Measurements from ENCODE around the gene ALPG.
"Not testable (repeated sequence)": the region's sequence is repeated elsewhere in the genome, so short reads cannot be mapped to it uniquely, and the experiment has no call there.

The ALPG gene

GRCh38 chr2:232377319-232377718 lies 29.3 kb upstream of the ALPG start:
- no peak for DNase-seq (ENCODE audit: low read depth in 2 of 2)

GRCh38 chr2:232377841-232378734 lies 28.6 kb upstream of the ALPG start:
- no peak for DNase-seq (ENCODE audit: low read depth in 2 of 2)

GRCh38 chr2:232378735-232379151 lies 27.9 kb upstream of the ALPG start, which contains the start of gene ALPP:
TSS of gene ALPP (plus strand) at chr2:232378751. CDS start at chr2:232378803, 52 bp downstream.
- DNase-seq (ENCODE audit: low read depth in 2 of 2), result not testable (repeated sequence)

- DNase-seq (ENCODE audit: low read depth in 2 of 2), result not testable (repeated sequence)
Measured at GRCh38 chr2:232379610-232380590, 26.7 kb upstream of the ALPG start.

- DNase-seq (ENCODE audit: low read depth in 2 of 2), result peak; percentile 13 to 25
Measured at GRCh38 chr2:232381204-232382031, 25.2 kb upstream of the ALPG start.

- no peak for DNase-seq (ENCODE audit: low read depth in 2 of 2)
Measured at GRCh38 chr2:232382331-232383225, 24.1 kb upstream of the ALPG start.

- no peak for DNase-seq (ENCODE audit: low read depth in 2 of 2)
Measured at GRCh38 chr2:232384466-232384865, 22.2 kb upstream of the ALPG start.

GRCh38 chr2:232385058-232385457 lies 21.6 kb upstream of the ALPG start:
- not testable (repeated sequence) for DNase-seq (ENCODE audit: low read depth in 2 of 2)

- DNase-seq (ENCODE audit: low read depth in 2 of 2), result no peak
Measured at GRCh38 chr2:232385660-232386489, 20.8 kb upstream of the ALPG start.

- DNase-seq (ENCODE audit: low read depth in 2 of 2), result no peak
Measured at GRCh38 chr2:232386490-232386739, 20.2 kb upstream of the ALPG start.

- no peak for DNase-seq (ENCODE audit: low read depth in 2 of 2)
Measured at GRCh38 chr2:232386740-232387450, 19.7 kb upstream of the ALPG start.

GRCh38 chr2:232387451-232388171 lies 19.0 kb upstream of the ALPG start:
- DNase-seq (ENCODE audit: low read depth in 2 of 2), result no peak

- DNase-seq (ENCODE audit: low read depth in 2 of 2), result no peak
Measured at GRCh38 chr2:232388324-232388891, 18.2 kb upstream of the ALPG start.

- DNase-seq (ENCODE audit: low read depth in 2 of 2), result no peak
Measured at GRCh38 chr2:232389327-232389726, 17.3 kb upstream of the ALPG start.

- no peak for DNase-seq (ENCODE audit: low read depth in 2 of 2)
Measured at GRCh38 chr2:232390661-232391060, 16.0 kb upstream of the ALPG start.

- DNase-seq (ENCODE audit: low read depth in 2 of 2), result no peak
Measured at GRCh38 chr2:232393556-232393955, 13.1 kb upstream of the ALPG start.

GRCh38 chr2:232394431-232394830 lies 12.2 kb upstream of the ALPG start:
- DNase-seq (ENCODE audit: low read depth in 2 of 2), result not testable (repeated sequence)

GRCh38 chr2:232395586-232395985 lies 11.1 kb upstream of the ALPG start:
- DNase-seq (ENCODE audit: low read depth in 2 of 2), result no peak
